ENCODE data around the gene EGFR. TPM values are rescaled to one million over a fixed set of nuclear protein-coding genes. Genes with fewer than 3 reads are reported as not detected.
A peak's percentile ranks its signal among the peaks of the same experiment; 100 is the strongest.
"Not testable (repeated sequence)": the region's sequence is repeated elsewhere in the genome, so short reads cannot be mapped to it uniquely, and the experiment has no call there.

Gene EGFR
- total RNA-seq, 2 donors from 2014 or later, result 78.3 to 112 TPM

DNA sequence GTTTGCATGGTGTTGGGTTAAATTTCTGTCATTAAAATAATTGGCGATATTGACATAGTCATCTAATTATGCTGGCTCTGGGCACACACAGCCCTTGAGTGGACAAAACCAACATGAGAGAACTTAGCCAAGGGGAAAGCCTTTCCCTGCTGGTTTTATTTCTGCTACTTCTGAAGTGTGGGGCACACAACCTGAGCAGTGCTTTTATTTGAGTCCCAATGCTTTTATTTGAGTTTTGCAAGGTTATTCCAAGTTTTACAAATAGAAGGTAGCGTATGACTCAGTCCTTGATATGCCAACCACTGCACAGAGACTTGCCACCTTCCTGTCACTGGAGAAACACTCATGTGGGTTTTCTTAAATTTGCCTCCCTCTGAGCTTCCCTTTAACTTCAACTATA lies 145.7 kb downstream of the EGFR start:
- no peak overlapping the region for H3K4me3 ChIP-seq
- no peak for TF ChIP-seq CTCF (IDR thresholded peaks at IDR 0.05)
- peak; percentile 23 for TF ChIP-seq POLR2AphosphoS5 (IDR thresholded peaks at IDR 0.05)
- no peaks in the 10 kb centered on the region for H3K36me3 ChIP-seq
- H3K27me3 ChIP-seq (replicated peaks; ENCODE audit: insufficient read depth), result no peaks in the 10 kb centered on the region
- DNase-seq (ENCODE audit: low spot score), result no peak
- intact Hi-C loops (cut with DNase I), result no loop called here
- H3K9me3 ChIP-seq, result no peaks in the 10 kb centered on the region
- H3K4me1 ChIP-seq (replicated peaks), result no peaks in the 10 kb centered on the region
- 47% methylated on average over 2 of the region's 2 CpGs for WGBS
- H3K27ac ChIP-seq, result peak overlapping the region in 1 of 2 donors; percentile 2

DNA sequence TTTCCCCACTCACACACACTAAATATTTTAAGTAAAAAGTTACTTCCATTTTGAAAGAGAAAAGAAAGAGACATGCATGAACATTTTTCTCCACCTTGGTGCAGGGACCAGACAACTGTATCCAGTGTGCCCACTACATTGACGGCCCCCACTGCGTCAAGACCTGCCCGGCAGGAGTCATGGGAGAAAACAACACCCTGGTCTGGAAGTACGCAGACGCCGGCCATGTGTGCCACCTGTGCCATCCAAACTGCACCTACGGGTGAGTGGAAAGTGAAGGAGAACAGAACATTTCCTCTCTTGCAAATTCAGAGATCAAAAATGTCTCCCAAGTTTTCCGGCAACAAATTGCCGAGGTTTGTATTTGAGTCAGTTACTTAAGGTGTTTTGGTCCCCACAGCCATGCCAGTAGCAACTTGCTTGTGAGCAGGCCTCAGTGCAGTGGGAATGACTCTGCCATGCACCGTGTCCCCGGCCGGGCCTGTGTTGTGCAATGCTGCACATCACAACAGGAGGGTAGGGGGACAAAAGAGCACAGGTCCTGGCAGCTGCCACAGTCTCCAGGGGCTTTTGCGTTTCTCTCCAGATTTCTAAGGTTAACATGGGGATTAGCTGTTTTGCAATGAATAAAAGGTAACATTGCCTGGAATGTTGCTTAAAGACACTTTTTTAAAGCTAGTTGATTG lies 146.5 kb downstream of the EGFR start:
- no peaks in the 10 kb centered on the region for H3K9me3 ChIP-seq
- no peak for TF ChIP-seq CTCF (IDR thresholded peaks at IDR 0.05)
- TF ChIP-seq POLR2A (IDR thresholded peaks at IDR 0.05), result no peak
- no peak for TF ChIP-seq POLR2AphosphoS5 (IDR thresholded peaks at IDR 0.05)
- no peak overlapping the region for H3K27ac ChIP-seq
- H3K36me3 ChIP-seq, result no peaks in the 10 kb centered on the region
- no peaks in the 10 kb centered on the region for H3K27me3 ChIP-seq (replicated peaks; ENCODE audit: insufficient read depth)
- no peak overlapping the region for H3K4me3 ChIP-seq
- intact Hi-C loops (cut with DNase I), result no loop called here
- WGBS, result 85% methylated on average over 13 of the region's 13 CpGs
- DNase-seq (ENCODE audit: low spot score), result no peak
- no peaks in the 10 kb centered on the region for H3K4me1 ChIP-seq (replicated peaks)

- H3K9me3 ChIP-seq; H3K4me3 ChIP-seq; H3K27ac ChIP-seq; H3K4me1 ChIP-seq (replicated peaks); intact Hi-C loops (cut with DNase I); DNase-seq (ENCODE audit: low spot score); H3K36me3 ChIP-seq; H3K27me3 ChIP-seq (replicated peaks; ENCODE audit: insufficient read depth): not testable (repeated sequence)
- 93% methylated on average over 4 of the region's 4 CpGs for WGBS
Measured at GRCh38 chr7:55167296-55167695, 148.5 kb downstream of the EGFR start.

- Histone ChIP-seq H3K27me3 (replicated peaks; ENCODE audit: insufficient read depth) (no peaks in the 10 kb centered on the region), H3K27ac (no peak overlapping the region), H3K36me3 (peaks cover 0 to 18% of the 10 kb centered on the region in 2 donors), H3K9me3 (no peaks in the 10 kb centered on the region), H3K4me1 (replicated peaks) (no peaks in the 10 kb centered on the region), H3K4me3 (no peak overlapping the region)
- no peak for DNase-seq (ENCODE audit: low spot score)
- WGBS, result 87% methylated on average over 11 of the region's 11 CpGs
- TF ChIP-seq CTCF (IDR thresholded peaks at IDR 0.05) (no peak), POLR2AphosphoS5 (IDR thresholded peaks at IDR 0.05) (no peak), POLR2A (IDR thresholded peaks at IDR 0.05) (no peak)
- intact Hi-C loops (cut with DNase I), result loop anchor here (10.0 kb wide), 1 partner anchor 56 kb away; no protein-coding TSS in a partner anchor
Measured at GRCh38 chr7:55170335-55171069, 151.7 kb downstream of the EGFR start.

- WGBS, result 76% methylated on average over 7 of the region's 7 CpGs
- peaks cover 0 to 18% of the 10 kb centered on the region in 2 donors for H3K36me3 ChIP-seq
- intact Hi-C loops (cut with DNase I), result loop anchor here (10.0 kb wide), 1 partner anchor 56 kb away; no protein-coding TSS in a partner anchor
- DNase-seq (ENCODE audit: low spot score), result no peak
- no peak for TF ChIP-seq POLR2AphosphoS5 (IDR thresholded peaks at IDR 0.05)
- H3K4me3 ChIP-seq, result no peak overlapping the region
- no peak overlapping the region for H3K27ac ChIP-seq
- no peaks in the 10 kb centered on the region for H3K27me3 ChIP-seq (replicated peaks; ENCODE audit: insufficient read depth)
- no peaks in the 10 kb centered on the region for H3K9me3 ChIP-seq
- no peaks in the 10 kb centered on the region for H3K4me1 ChIP-seq (replicated peaks)
Measured at GRCh38 chr7:55171157-55171556, 152.3 kb downstream of the EGFR start.

All from prostate gland (tissue), 2 donors.